NCI-H2107 (cell line): ENCODE results near the gene JAG1.

Experiments used
- DNase-seq: peaks from one replicate; lab custom pipeline; 2025; lab: John Stamatoyannopoulos, UW

JAG1 gene

DNA sequence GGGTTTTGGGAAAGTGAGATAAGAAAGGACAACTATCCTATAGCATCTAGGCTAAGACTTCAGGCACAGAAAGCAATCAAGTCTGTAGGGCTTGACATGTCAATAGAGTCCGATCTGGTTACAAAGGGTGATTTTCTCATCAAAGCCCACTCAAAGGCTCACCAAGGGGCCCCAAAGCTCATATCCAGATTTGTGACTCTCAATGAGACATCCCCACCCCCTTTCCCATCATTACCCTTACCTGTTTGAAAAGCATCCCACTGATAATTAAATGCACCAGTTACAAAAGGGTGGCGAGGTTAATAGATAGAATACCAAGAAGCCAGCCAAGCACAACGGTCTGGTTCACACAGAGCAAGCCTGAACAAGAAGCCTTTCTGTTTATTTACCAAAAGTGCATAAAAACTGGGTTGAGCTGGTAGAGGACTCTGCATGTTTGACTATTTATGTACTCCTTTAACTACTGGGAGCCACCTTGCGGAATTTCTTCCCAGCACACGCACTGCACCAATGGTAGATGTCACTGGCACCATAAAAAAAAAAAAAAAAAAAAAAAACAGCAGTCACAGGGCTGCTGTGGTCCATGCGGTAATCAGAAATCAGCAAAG, 6.1 kb downstream of the JAG1 start:
- no peak for DNase-seq

DNA sequence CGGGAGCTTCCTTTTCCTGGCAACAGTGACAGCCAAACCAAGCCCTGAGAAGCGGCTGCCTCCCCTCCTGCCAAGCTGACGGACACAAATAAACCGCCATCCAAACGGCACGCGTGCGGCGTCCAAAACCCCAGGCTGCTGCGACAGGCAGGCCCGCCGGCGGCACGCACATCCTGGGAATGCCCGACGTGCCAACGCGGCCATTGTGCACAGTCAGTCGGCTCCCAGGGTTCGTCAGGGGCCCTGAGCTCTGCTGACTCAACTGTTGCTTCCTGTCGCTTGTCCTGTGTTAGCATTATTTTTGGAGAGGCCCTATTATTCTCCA, 6.8 kb downstream of the JAG1 start:
- DNase-seq, result no peak

DNA sequence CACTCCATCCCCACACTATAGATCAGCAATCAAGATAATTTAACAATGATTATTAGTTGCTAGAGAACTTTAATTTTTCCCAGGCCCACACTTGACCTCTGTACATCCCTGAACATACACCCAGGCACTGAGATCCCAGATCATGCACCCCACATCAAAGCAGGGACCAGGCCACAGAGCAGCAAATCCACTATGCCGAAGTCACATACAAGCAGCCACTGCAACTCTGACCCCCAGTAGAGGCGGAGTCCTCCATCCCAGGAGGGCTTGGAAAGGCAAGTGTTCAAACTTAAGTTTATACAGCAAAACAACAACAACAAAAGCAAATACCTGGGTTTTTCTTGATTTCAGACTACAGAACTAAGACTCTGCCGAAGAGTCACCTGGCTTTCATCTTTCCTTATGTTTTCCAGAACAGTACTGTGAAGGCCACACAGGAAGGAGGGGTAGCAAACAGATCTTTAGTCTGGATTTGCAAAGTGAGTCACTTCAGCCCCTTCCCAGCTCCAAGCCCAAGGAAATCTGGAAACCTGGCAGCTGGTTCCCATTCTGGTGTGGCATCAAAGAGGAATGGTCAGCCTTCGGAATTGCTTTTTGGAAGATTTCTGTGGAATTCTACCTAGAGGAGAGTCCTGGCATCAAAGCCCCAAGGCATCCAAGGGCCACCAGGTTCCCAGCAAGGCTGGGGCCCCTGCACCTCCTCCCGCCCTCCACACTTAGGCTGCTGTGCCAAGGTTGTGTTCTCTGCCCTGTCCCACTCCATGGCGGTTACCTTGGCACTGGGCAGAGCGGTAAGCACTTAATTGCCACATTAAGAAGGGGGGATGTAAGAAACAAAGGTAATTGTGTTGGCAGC, 7.3 kb downstream of the JAG1 start:
- no peak for DNase-seq

DNA sequence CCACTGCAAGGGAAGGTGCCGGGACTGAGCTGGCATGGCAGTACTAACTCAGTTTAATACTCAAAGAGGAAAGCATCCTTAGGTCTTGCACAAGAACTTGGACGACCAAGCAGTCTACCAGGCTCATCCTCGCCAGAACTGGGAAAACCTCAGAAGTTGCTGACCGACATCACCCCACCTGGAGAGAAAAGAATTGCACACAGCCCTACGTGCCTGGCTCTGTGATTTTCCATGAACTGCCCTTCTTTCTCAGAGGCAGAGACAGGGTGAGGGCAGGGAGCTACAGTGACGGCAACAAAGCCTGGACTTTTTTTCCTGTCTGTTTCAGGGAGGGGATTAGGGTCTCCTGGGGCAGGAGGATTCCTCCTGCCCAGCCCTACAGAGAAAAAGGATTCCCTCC, 8.0 kb downstream of the JAG1 start:
- no peak for DNase-seq

DNA sequence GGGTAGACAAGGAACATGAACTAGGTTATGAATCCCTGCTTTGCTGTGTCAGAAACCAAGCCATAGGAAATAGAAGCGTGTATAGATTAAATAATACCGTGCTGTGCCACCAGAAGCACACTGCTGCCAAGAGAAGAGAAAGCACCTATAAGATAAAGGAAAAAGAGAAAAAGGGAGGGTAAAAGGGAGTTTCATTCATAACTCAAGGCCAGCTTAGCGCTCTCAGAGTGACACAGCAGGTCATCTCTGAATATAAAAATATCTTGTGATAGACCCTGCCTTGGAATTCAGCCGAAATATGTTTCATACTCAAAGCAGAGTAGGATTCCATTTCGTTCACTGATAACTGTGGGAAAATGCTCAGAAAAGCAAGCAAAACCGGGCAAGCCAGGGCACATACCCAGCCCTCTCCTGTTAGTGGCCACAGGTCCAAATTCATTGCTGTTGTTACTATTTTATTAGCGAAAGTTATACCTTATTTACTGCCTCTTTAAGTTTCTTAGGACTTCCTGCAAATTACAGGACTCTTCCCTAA, 8.7 kb downstream of the JAG1 start:
- no peak for DNase-seq

DNA sequence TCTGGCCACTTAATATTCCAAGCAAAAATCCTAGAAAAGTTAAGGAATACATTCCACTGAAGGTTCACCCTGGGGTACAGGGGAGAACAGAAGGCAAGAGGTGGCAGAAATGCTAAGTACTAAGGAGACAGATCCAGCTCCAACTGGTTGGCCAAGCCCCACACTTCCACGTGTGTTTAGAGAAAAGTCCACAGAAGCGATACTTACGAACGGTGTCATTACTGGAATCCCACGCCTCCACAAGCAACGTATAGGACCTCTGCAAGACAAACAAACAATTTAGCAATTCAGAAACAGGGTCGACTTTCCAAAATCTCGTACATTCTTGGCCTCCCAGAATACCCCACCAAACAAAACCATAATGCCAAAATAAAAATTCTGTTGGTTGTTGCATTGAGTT, 10.0 kb downstream of the JAG1 start:
- DNase-seq, result no peak

DNA sequence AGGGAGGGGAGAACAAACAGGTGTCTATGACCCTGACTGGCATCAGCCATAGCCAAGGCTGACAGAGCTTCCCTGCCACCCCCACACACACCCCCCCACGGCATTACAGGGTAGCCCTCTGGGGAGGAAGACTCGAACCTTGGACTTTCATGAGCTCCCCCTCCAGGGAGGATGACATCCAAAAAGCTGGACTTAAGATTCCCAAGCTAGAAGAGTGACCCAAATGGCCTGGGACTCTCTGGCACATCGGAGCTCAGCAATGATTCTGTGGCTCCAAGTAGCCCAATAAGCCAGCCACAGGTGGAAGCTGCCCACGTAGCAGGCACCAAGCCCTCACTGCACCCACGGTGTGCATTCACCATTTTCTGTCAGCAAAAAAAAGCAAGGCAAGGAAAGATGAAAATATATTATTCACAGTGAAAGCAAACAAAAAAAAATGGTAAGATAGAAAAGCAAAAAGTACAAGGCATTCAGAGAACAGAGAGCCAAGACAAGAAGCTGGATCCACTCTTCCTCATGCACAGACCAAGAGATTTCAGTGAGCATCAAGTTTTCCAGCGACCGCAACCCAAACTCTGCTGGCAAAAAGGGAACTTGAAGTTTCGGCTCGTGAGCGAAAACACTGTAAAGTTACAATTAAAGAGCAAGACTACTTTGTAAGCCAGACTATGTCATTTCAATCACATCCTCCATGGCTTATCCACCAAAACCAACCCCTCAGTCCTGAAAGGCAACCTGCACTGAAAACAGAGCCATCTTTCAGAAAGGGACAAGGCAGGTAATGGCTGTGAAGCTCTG, 10.9 kb downstream of the JAG1 start:
- DNase-seq, result no peak

DNA sequence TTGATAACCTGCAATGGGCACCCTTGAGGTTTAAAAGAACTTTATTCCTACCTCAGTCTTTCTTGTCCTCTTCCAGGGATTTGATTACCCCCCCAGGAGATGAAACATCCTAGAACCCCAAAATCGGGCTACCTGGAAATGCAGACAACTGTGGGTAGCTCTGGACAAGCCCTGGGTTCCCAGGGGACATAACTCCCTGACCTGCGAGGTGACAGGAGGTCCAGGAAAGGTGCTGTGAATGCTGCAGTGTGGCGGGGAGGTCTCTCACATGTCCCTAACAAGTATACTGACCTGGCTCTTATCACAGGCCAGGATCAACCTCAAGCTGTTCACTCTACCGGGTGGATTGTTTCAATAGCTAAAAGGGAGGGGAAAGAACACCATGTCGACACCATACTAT, 11.6 kb downstream of the JAG1 start:
- DNase-seq, result no peak

DNA sequence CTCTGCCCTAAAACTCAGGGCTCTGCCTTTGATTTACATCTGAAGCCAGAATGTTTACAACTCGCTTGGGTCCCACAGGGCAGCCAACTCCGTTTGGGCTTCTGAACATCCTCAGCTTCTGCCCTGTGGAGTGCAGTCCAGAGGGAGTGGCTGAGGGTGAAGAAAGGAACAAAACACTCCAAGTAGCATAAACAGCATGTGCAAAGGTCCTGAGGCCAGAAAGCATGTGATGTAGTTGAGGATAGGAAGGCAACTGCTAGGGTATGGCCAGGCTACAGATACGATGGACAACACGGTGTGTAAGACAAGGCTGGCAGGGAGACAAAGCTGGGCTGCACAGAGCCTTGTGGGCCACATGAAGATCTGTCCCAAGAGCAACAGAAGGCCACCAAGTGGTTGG, 12.5 kb downstream of the JAG1 start:
- no peak for DNase-seq

DNA sequence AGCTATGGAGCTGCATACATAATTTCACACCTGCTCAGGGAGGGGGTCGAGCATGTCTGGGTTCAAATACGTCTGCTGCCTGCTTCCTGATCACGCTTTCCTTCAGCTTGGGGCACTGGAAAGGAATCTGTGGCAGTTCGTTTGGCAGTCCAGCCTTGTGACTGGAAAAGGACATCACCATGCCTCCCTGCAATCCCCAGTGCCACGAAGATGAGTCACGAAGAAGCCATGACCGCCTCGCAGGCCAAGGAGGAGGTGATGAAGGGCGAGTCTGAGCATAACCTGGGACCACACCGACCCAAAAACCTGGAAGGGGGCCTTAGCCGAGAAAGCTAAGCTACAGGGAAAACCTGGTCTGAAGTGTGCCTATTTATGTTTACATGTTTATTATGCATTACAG, 13.1 kb downstream of the JAG1 start:
- no peak for DNase-seq

DNA sequence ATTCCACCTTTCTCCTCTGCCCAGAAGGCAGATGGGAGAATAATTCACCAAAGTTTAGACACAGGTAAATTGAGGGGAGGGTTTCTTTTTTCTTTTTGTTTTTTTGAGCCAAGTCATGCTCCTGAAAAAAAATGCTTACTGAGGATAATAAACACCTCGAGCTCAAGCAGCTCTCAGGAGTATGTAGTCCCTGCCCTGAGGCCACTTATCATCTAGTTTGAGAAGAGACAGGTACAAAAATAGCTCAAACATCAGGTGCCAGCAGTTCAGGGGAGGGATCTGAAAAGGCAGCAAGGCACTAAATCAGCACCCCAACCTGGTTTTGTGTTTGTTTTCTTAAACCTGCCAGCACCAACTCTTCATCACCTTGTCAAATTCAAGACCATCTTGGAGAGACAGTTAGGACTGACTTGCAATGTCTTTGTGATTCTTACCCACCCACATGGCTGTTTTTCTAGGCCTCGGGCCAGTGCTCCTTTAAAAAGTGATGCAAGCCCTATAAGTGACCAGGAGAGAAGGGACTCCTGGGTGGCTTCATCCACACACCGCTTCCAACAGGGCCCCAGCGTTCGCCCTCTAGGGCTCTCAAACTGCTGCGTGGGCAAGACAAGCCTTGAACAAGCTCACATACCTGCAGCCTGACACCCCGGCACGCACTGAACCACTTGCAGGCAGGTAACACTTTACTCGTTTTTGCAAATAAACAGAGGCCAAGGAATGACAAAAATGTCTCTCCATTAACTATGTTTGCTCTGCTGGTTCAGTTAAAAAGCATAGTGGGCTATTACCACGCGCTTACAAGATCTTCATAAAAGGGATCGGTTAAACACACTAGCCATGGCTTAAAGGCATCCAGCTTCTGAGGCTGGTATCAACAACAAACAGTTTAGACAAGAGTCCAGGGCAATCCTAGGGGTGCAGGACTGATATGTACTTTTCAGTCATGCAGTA, 13.9 kb downstream of the JAG1 start:
- no peak for DNase-seq

DNA sequence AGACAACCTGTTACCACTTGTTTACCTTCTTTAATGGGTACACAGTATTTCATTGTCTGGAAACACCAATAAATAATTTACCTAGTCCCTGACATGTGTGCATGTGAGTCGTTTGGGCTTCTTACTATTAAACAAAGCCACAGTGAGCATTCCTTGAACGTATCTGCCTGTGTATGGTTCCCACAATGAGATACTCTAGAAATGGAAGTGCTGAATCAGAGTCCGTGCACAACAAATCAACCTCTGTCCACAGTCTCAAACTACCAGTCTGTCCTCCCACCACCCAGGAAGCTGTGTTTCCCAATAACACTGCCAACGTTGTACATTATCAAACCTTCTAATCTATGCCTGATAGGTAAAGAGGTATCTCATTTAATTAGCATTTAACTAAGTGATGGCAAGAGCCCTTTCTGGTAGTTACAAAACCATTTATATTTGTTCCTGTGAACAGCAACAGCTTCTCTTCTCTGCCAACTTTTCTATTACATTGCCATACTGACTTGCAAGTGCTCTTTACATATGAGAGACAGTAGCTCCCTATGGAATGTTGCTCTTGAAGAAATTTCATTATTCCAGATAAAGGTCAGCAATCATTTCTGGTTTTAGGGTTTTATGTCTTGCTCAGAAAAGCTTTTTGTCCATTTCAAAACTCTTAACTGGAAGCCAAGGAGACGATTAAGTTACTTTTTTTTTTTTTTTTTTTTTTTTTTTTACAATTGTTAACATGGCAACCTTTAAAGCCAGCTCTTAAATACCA, 14.7 kb downstream of the JAG1 start:
- no peak for DNase-seq

DNA sequence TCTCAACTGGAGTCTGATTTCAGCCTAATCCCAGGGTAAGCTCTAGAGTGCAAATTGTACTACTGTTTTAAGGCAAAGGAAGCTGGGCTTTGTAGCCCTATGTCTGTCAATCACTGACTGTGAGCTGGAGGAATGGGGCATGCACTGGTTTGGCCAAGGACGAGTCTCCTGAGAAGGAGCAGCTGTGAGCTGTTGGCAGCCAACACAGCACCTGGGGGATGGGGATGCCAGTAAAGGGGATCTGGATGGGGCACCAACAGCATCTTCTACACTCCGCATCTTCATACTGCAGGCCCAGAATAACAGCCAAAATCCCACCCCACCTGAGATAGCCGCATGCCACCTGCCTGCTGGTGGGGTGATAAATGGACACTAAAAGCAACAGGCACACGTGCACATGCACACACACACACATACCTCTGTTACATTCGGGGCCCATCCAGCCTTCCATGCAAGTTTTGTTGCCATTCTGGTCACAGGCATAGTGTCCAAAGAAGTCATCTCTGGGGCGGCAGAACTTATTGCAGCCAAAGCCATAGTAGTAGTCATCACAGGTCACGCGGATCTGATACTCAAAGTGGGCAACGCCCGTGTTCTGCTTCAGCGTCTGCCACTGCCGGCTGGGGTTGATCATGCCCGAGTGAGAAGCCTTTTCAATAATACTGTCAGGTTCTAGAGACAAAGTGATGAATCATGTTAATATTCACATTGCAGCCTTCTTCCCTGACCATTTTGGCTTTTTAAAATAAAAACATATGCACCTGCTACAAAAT, 15.6 kb downstream of the JAG1 start:
- DNase-seq, result no peak

DNA sequence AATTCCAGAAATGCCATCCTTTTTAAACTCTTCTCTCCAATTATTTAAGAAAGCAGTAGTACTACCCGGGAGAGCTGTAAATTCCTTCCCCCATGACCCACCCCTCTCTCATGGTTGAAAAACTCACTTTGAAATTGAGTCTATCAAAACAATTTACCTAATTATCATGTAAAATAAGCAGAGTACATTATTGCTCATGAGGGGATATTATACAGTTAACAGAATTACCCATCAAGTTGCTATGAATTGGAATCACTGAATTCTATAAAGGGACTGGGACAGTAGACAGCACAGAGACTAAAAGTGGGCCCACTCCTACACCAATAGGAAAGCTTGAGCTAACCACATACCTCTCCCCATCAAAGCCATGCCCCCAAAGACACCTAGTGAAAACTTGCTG, 16.3 kb downstream of the JAG1 start:
- no peak for DNase-seq

DNA sequence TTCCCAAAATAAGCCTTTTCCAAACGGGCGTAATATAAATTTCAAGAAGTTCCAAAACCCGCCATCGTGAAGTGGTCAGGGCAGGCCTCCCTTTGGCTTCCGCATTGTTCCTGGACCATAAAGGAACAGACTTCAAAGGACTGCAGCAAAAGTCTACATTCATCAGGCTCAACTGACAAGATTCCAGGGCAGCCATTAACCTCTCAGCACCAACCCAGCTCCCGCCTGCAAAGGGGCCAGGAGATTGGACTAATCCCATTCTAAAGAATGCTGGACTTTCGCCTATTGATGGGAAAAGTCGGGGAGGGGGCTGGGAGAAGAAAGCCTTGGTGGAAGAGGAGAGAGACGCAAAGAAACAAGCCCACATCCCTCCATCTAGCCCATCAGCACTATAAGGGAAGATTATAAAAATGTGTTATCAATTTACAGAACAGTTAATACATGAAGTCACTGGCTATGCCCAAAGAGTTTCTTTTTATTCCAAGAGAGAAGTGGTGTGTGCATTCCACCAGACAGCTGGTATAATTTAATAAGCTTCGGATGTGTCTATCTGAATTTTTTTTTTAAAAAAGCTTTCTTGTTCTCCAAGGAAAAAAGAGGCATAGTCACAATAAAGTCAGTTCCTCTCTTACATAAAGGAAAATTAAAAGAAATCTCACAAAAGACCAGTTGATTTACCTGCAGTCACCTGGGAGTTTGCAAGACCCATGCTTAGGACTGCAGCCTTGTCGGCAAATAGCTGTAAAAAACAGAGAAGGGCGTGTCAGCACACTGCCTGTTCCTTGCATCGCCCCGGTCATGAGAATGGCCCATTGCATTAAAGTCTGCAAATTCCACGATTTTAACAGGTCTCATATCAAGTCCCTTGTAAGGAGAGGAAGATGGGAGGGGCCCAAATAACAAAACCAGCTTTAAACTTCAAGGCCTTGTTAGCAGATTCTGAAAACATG, 17.8 kb downstream of the JAG1 start:
- no peak for DNase-seq

DNA sequence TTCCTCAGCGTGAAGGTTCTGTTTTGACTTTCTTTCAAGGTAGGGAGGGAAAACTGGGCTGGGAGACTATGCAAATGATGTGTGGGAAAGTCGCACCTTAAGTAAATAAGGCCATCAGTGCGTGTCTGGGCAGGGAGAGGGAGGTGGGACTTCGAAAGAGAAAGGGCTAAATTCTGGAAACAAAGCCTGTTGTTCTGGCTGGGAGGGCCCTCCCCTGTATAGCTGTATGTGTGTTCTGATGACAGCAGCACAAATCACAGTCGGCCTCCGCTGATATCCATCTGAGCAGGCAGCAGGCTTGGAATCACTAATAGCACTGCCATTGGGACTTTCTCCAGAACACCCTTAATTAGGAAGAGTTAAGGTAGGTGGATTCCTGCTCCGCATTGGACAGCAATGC, 19.2 kb downstream of the JAG1 start:
- DNase-seq, result no peak

DNA sequence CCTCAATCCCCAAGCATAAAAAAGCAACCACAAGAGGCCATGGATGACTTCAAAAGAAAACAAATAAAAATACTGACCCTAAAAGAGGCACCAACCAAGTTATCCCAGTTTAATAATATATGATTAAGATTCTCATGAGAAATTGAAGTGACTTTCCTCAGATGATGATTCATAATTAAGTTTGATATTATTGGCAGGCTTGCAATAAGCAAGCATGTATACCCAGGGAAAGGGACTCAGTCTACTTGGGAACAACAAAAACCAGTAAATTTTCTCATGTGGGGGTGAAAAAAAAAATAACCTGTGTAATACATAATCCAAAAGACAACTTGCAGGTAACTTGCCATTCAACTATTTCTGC, 19.6 kb downstream of the JAG1 start:
- DNase-seq, result no peak

DNA sequence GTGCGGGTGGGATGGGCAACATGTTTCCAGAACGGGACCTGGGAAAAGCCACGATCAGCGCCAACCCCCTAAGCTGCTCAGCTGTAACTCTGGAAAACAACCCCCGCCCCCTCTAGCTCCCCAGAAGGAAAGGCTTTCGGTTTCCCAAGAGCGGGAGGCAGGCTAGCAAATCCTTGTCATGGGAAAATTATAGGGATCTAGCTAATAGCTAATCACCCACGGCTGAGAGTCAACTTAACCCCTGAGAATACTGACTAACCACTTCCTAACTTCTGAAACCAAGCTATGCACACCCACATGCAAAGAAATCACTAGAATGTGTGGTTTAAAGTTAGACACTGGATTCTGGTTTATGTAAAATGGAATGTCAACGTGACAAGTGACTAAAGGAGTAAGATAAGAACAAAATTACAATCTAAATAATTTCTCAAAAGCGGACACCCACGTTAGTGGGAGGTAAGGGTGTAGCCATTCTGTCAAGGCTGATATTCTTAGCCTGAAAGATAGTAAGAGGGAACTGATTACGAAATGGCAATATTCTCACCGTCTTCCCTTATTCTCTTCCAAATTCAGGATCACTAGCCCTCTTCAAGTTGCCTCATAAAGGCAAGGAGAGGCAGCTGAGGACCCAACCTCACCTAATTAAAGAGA, 20.1 kb downstream of the JAG1 start:
- no peak for DNase-seq
